KMS-11 (cell line): ENCODE results near the gene SAMD8.

Source experiments
- H2AFZ ChIP-seq: fragments of 200-600 bp; sonication (generic); 2 replicates; pipeline ENCODE4 v1.6.1; 2016; ENCODE audit warnings: antibody characterized with exemption, mixed run types, low read depth
- H3K27ac ChIP-seq: fragments of 200-600 bp; sonication (generic); 2 replicates; pipeline ENCODE4 v1.6.1; 2016; ENCODE audit warnings: mild to moderate bottlenecking, mixed run types
- H3K27me3 ChIP-seq: fragments of 200-600 bp; sonication (generic); 2 replicates; pipeline ENCODE4 v1.6.1; 2017; ENCODE audit warnings: mild to moderate bottlenecking, low read depth, mixed run types, moderate library complexity; ENCODE audit not compliant: insufficient read depth
- H3K36me3 ChIP-seq: fragments of 200-600 bp; sonication (generic); 2 replicates; pipeline ENCODE4 v1.6.1; 2017; ENCODE audit warnings: mild to moderate bottlenecking, mixed run types; ENCODE audit not compliant: insufficient read depth
- H3K4me1 ChIP-seq: fragments of 200-600 bp; sonication (generic); 2 replicates; pipeline ENCODE4 v1.6.1; 2016; ENCODE audit warnings: mild to moderate bottlenecking, low read depth, mixed run types; ENCODE audit not compliant: poor library complexity, severe bottlenecking
- H3K4me2 ChIP-seq: fragments of 200-600 bp; sonication (generic); 2 replicates; pipeline ENCODE4 v1.7.0; 2016; ENCODE audit warnings: mild to moderate bottlenecking, mixed run types
- H3K4me3 ChIP-seq: fragments of 200-600 bp; sonication (generic); IDR thresholded peaks from 2 replicates; pipeline ENCODE4 v1.6.1; 2017; ENCODE audit warnings: low read depth, low read length, mixed read lengths; ENCODE audit not compliant: insufficient read depth
- H3K79me2 ChIP-seq: fragments of 200-600 bp; sonication (generic); 2 replicates; pipeline ENCODE4 v1.6.1; 2016; ENCODE audit warnings: low read depth, mixed run types; ENCODE audit not compliant: insufficient read depth
- H3K9ac ChIP-seq: fragments of 200-600 bp; sonication (generic); 2 replicates; pipeline ENCODE4 v1.6.1; 2016; ENCODE audit warnings: mild to moderate bottlenecking, mixed run types
- H4K20me1 ChIP-seq: fragments of 200-600 bp; sonication (generic); 2 replicates; pipeline ENCODE4 v1.6.1; 2016; ENCODE audit warnings: mild to moderate bottlenecking, mixed run types; ENCODE audit not compliant: insufficient read depth
- CTCF ChIP-seq: fragments of 200-600 bp; sonication (generic); conservative IDR thresholded peaks from 2 replicates; pipeline ENCODE4 v1.6.1; 2017; ENCODE audit warnings: low read depth, mild to moderate bottlenecking, antibody characterized with exemption, low read length, moderate library complexity, mixed read lengths

The SAMD8 gene

GRCh38 chr10:75111365-75111906 is at the start of gene SAMD8:
SAMD8 (plus strand) TSS chr10:75111656; CDS start chr10:75150529, 38,873 bp downstream.
- peak within 1 kb of the TSS; percentile 77 for H2AFZ ChIP-seq
- no peak within 1 kb of the TSS for H3K4me3 ChIP-seq
- TF ChIP-seq CTCF: no peak
- peaks cover 44% of the 10 kb centered on the region for H3K4me1 ChIP-seq
- H3K4me2 ChIP-seq: peak within 1 kb of the TSS; percentile 95
- peaks cover 36% of the 10 kb centered on the region for H3K79me2 ChIP-seq
- H3K9ac ChIP-seq: peak within 1 kb of the TSS; percentile 67
- peak within 1 kb of the TSS; percentile 80 for H3K27ac ChIP-seq
- H3K27me3 ChIP-seq: no peaks in the 10 kb centered on the region
- H3K36me3 ChIP-seq: no peaks in the 10 kb centered on the region
- no peaks in the 10 kb centered on the region for H4K20me1 ChIP-seq

GRCh38 chr10:75061709-75062505 is 49.5 kb upstream of the SAMD8 start:
- Histone ChIP-seq H2AFZ (no peak overlapping the region), H3K4me1 (peaks cover 9% of the 10 kb centered on the region), H3K36me3 (no peaks in the 10 kb centered on the region), H3K4me3 (no peak overlapping the region), H3K9ac (no peak overlapping the region), H3K27me3 (no peaks in the 10 kb centered on the region), H4K20me1 (no peaks in the 10 kb centered on the region), H3K27ac (no peak overlapping the region), H3K79me2 (no peaks in the 10 kb centered on the region), H3K4me2 (no peak overlapping the region)
- no peak for TF ChIP-seq CTCF

GRCh38 chr10:75062506-75063299 is 48.8 kb upstream of the SAMD8 start:
- Histone ChIP-seq H3K36me3 (no peaks in the 10 kb centered on the region), H4K20me1 (no peaks in the 10 kb centered on the region), H3K9ac (no peak overlapping the region), H3K27ac (no peak overlapping the region), H3K4me3 (no peak overlapping the region), H3K79me2 (no peaks in the 10 kb centered on the region), H2AFZ (no peak overlapping the region), H3K4me1 (peaks cover 9% of the 10 kb centered on the region), H3K27me3 (no peaks in the 10 kb centered on the region), H3K4me2 (no peak overlapping the region)
- TF ChIP-seq CTCF: no peak

GRCh38 chr10:75063461-75064230 is 47.8 kb upstream of the SAMD8 start:
- Histone ChIP-seq H4K20me1 (no peaks in the 10 kb centered on the region), H3K27ac (no peak overlapping the region), H3K27me3 (no peaks in the 10 kb centered on the region), H3K4me2 (no peak overlapping the region), H3K36me3 (no peaks in the 10 kb centered on the region), H3K4me1 (peaks cover 9% of the 10 kb centered on the region), H3K4me3 (no peak overlapping the region), H3K79me2 (no peaks in the 10 kb centered on the region), H3K9ac (no peak overlapping the region), H2AFZ (no peak overlapping the region)
- TF ChIP-seq CTCF: no peak
